ENCODE data around the gene RASGRF2.

The RASGRF2 gene

GRCh38 chr5:81003811-81004386, 43.7 kb downstream of the RASGRF2 start:
- peaks cover 4% of the 10 kb centered on the region for H3K79me2 ChIP-seq (ENCODE audit: control insufficient read depth, insufficient read depth, low read length, poor library complexity)
- no peak for DNase-seq
- no peak overlapping the region for H3K4me2 ChIP-seq (ENCODE audit: low read length)
- H3K23ac ChIP-seq (ENCODE audit: low read length), result no peak overlapping the region
- peak overlapping the region; percentile 14 for H3K27ac ChIP-seq (ENCODE audit: low read depth, low read length)
- H4K91ac ChIP-seq (ENCODE audit: low read depth, low read length), result no peak overlapping the region
- H3K9me3 ChIP-seq (ENCODE audit: insufficient read depth, low read depth, low read length), result no peaks in the 10 kb centered on the region
- no peaks in the 10 kb centered on the region for H3K27me3 ChIP-seq (ENCODE audit: insufficient read depth, low read length)
- peak overlapping the region; percentile 27 for H2BK5ac ChIP-seq (ENCODE audit: low read depth, low read length, poor library complexity)
- H4K12ac ChIP-seq (ENCODE audit: low read depth, low read length), result no peak overlapping the region
- no CpG with 5 or more reads among the region's 4 CpGs for WGBS (ENCODE audit: extremely low coverage, insufficient coverage, insufficient read length)
- H3K18ac ChIP-seq (ENCODE audit: low read length), result peak overlapping the region; percentile 40
- H2AFZ ChIP-seq (ENCODE audit: insufficient read depth, low read length, poor library complexity), result no peak overlapping the region
- peak overlapping the region; percentile 82 for H3K4ac ChIP-seq (ENCODE audit: low read depth, low read length)
- H4K8ac ChIP-seq (ENCODE audit: low read depth, low read length), result peak overlapping the region; percentile 29
- H2BK12ac ChIP-seq (ENCODE audit: low read length), result no peak overlapping the region
- peaks cover 9 to 20% of the 10 kb centered on the region in 2 experiments for H3K36me3 ChIP-seq (ENCODE audit: control insufficient read depth in 1 of 2, insufficient read depth in 2 of 2, low read length in 2 of 2)
- H3K4me1 ChIP-seq (ENCODE audit: control insufficient read depth in 1 of 2, insufficient read depth in 2 of 2, low read length in 2 of 2), result peaks cover 0 to 12% of the 10 kb centered on the region in 2 experiments
- H3K14ac ChIP-seq (ENCODE audit: low read length), result peak overlapping the region; percentile 51
- H2BK120ac ChIP-seq (ENCODE audit: insufficient read depth, low read length, poor library complexity), result no peak overlapping the region
- H2AK5ac ChIP-seq (ENCODE audit: low read length), result no peak overlapping the region
- H3K79me1 ChIP-seq (ENCODE audit: low read length), result no peaks in the 10 kb centered on the region
- no peak overlapping the region for H3K9ac ChIP-seq (ENCODE audit: low read length)
- H3K4me3 ChIP-seq (ENCODE audit: low read depth, low read length), result no peak overlapping the region

- H2BK120ac ChIP-seq (ENCODE audit: insufficient read depth, low read length, poor library complexity), result no peak overlapping the region
- H3K36me3 ChIP-seq (ENCODE audit: control insufficient read depth in 1 of 2, insufficient read depth in 2 of 2, low read length in 2 of 2), result peaks cover 5 to 17% of the 10 kb centered on the region in 2 experiments
- H4K91ac ChIP-seq (ENCODE audit: low read depth, low read length), result no peak overlapping the region
- H4K12ac ChIP-seq (ENCODE audit: low read depth, low read length), result no peak overlapping the region
- H2BK5ac ChIP-seq (ENCODE audit: low read depth, low read length, poor library complexity), result no peak overlapping the region
- no peak overlapping the region for H3K14ac ChIP-seq (ENCODE audit: low read length)
- no peaks in the 10 kb centered on the region for H3K27me3 ChIP-seq (ENCODE audit: insufficient read depth, low read length)
- H3K9ac ChIP-seq (ENCODE audit: low read length), result no peak overlapping the region
- H3K4me2 ChIP-seq (ENCODE audit: low read length), result no peak overlapping the region
- no peaks in the 10 kb centered on the region for H3K9me3 ChIP-seq (ENCODE audit: insufficient read depth, low read depth, low read length)
- no peak overlapping the region for H3K18ac ChIP-seq (ENCODE audit: low read length)
- peaks cover 0 to 12% of the 10 kb centered on the region in 2 experiments for H3K4me1 ChIP-seq (ENCODE audit: control insufficient read depth in 1 of 2, insufficient read depth in 2 of 2, low read length in 2 of 2)
- no peak overlapping the region for H2AFZ ChIP-seq (ENCODE audit: insufficient read depth, low read length, poor library complexity)
- peak overlapping the region; percentile 93 for H3K4ac ChIP-seq (ENCODE audit: low read depth, low read length)
- no peak overlapping the region for H2BK12ac ChIP-seq (ENCODE audit: low read length)
- H3K79me2 ChIP-seq (ENCODE audit: control insufficient read depth, insufficient read depth, low read length, poor library complexity), result peaks cover 6% of the 10 kb centered on the region
- H4K8ac ChIP-seq (ENCODE audit: low read depth, low read length), result no peak overlapping the region
- H3K27ac ChIP-seq (ENCODE audit: low read depth, low read length), result no peak overlapping the region
- H2AK5ac ChIP-seq (ENCODE audit: low read length), result no peak overlapping the region
- H3K79me1 ChIP-seq (ENCODE audit: low read length), result no peaks in the 10 kb centered on the region
- no peak for DNase-seq
- no CpG with 5 or more reads among the region's 4 CpGs for WGBS (ENCODE audit: extremely low coverage, insufficient coverage, insufficient read length)
- no peak overlapping the region for H3K4me3 ChIP-seq (ENCODE audit: low read depth, low read length)
- H3K23ac ChIP-seq (ENCODE audit: low read length), result no peak overlapping the region
Measured at GRCh38 chr5:81005708-81006107, 45.5 kb downstream of the RASGRF2 start.

GRCh38 chr5:81006231-81006630, 46.1 kb downstream of the RASGRF2 start:
- Histone ChIP-seq H3K4me2 (ENCODE audit: low read length) (no peak overlapping the region), H2BK12ac (ENCODE audit: low read length) (no peak overlapping the region), H3K36me3 (ENCODE audit: control insufficient read depth in 1 of 2, insufficient read depth in 2 of 2, low read length in 2 of 2) (peaks cover 5 to 16% of the 10 kb centered on the region in 2 experiments), H3K79me2 (ENCODE audit: control insufficient read depth, insufficient read depth, low read length, poor library complexity) (peaks cover 6% of the 10 kb centered on the region), H2BK120ac (ENCODE audit: insufficient read depth, low read length, poor library complexity) (no peak overlapping the region), H3K9me3 (ENCODE audit: insufficient read depth, low read depth, low read length) (no peaks in the 10 kb centered on the region), H3K4me1 (ENCODE audit: control insufficient read depth in 1 of 2, insufficient read depth in 2 of 2, low read length in 2 of 2) (peaks cover 0 to 12% of the 10 kb centered on the region in 2 experiments), H3K79me1 (ENCODE audit: low read length) (no peaks in the 10 kb centered on the region), H3K27me3 (ENCODE audit: insufficient read depth, low read length) (no peaks in the 10 kb centered on the region), H3K27ac (ENCODE audit: low read depth, low read length) (no peak overlapping the region), H2BK5ac (ENCODE audit: low read depth, low read length, poor library complexity) (no peak overlapping the region), H3K14ac (ENCODE audit: low read length) (no peak overlapping the region), H2AK5ac (ENCODE audit: low read length) (no peak overlapping the region), H3K23ac (ENCODE audit: low read length) (no peak overlapping the region), H4K91ac (ENCODE audit: low read depth, low read length) (no peak overlapping the region), H3K4me3 (ENCODE audit: low read depth, low read length) (no peak overlapping the region), H2AFZ (ENCODE audit: insufficient read depth, low read length, poor library complexity) (no peak overlapping the region), H3K4ac (ENCODE audit: low read depth, low read length) (peak overlapping the region; percentile 37), H3K9ac (ENCODE audit: low read length) (no peak overlapping the region), H4K8ac (ENCODE audit: low read depth, low read length) (no peak overlapping the region), H4K12ac (ENCODE audit: low read depth, low read length) (no peak overlapping the region), H3K18ac (ENCODE audit: low read length) (no peak overlapping the region)
- DNase-seq, result no peak

GRCh38 chr5:81006947-81007636, 46.9 kb downstream of the RASGRF2 start:
- H3K27me3 ChIP-seq (ENCODE audit: insufficient read depth, low read length), result no peaks in the 10 kb centered on the region
- peaks cover 5 to 15% of the 10 kb centered on the region in 2 experiments for H3K36me3 ChIP-seq (ENCODE audit: control insufficient read depth in 1 of 2, insufficient read depth in 2 of 2, low read length in 2 of 2)
- H3K4me1 ChIP-seq (ENCODE audit: control insufficient read depth in 1 of 2, insufficient read depth in 2 of 2, low read length in 2 of 2), result peaks cover 0 to 12% of the 10 kb centered on the region in 2 experiments
- H3K79me2 ChIP-seq (ENCODE audit: control insufficient read depth, insufficient read depth, low read length, poor library complexity), result peaks cover 6% of the 10 kb centered on the region
- no peak overlapping the region for H3K4me3 ChIP-seq (ENCODE audit: low read depth, low read length)
- H2BK5ac ChIP-seq (ENCODE audit: low read depth, low read length, poor library complexity), result no peak overlapping the region
- H3K27ac ChIP-seq (ENCODE audit: low read depth, low read length), result no peak overlapping the region
- no peak overlapping the region for H2BK120ac ChIP-seq (ENCODE audit: insufficient read depth, low read length, poor library complexity)
- no peak overlapping the region for H4K91ac ChIP-seq (ENCODE audit: low read depth, low read length)
- H3K4me2 ChIP-seq (ENCODE audit: low read length), result no peak overlapping the region
- H3K9me3 ChIP-seq (ENCODE audit: insufficient read depth, low read depth, low read length), result no peaks in the 10 kb centered on the region
- H4K12ac ChIP-seq (ENCODE audit: low read depth, low read length), result no peak overlapping the region
- no peak overlapping the region for H3K18ac ChIP-seq (ENCODE audit: low read length)
- no peak overlapping the region for H3K14ac ChIP-seq (ENCODE audit: low read length)
- no peak overlapping the region for H2AK5ac ChIP-seq (ENCODE audit: low read length)
- no peak overlapping the region for H3K4ac ChIP-seq (ENCODE audit: low read depth, low read length)
- no peak overlapping the region for H3K23ac ChIP-seq (ENCODE audit: low read length)
- no peak overlapping the region for H4K8ac ChIP-seq (ENCODE audit: low read depth, low read length)
- H2AFZ ChIP-seq (ENCODE audit: insufficient read depth, low read length, poor library complexity), result no peak overlapping the region
- no peak for DNase-seq
- no peak overlapping the region for H2BK12ac ChIP-seq (ENCODE audit: low read length)
- no CpG with 5 or more reads among the region's 8 CpGs for WGBS (ENCODE audit: extremely low coverage, insufficient coverage, insufficient read length)
- H3K9ac ChIP-seq (ENCODE audit: low read length), result no peak overlapping the region
- no peaks in the 10 kb centered on the region for H3K79me1 ChIP-seq (ENCODE audit: low read length)

Measured in trophoblast cell (in vitro differentiated cells and primary cell).